HepG2 (cell line): ENCODE measurements around the gene ATG13. TPM values are rescaled to one million over a fixed set of nuclear protein-coding genes. Genes with fewer than 3 reads are reported as not detected.
A peak's percentile ranks its signal among the peaks of the same experiment; 100 is the strongest.

Source experiments
- ATAC-seq: fragments of 200-7000 bp; cut with Tn5 transposase; 3 replicates; pipeline ENCODE4 v1.9.1; 2020; ENCODE audit warnings: mild to moderate bottlenecking, moderate library complexity
- BruUV-seq: library from RNA; stranded (reverse); fragments of 400-500 nt; replicated peaks from 2 replicates; lab custom pipeline; 2021; lab: Mats Ljungman, UMichigan
- CTCF ChIA-PET: fragments of 300-600 bp; formaldehyde crosslinking; extraction: SDS; loops from one replicate; lab custom pipeline; 2021; ENCODE audit warnings: low total read pairs, inconsistent platforms, low intra/inter-chr PET ratio; lab: Yijun Ruan, JAX
- POLR2A ChIA-PET: fragments of 350-600 bp; sonication (Branson Sonifier 250); formaldehyde crosslinking; loops from one replicate; lab custom pipeline; 2020; ENCODE audit warnings: antibody characterized with exemption, inconsistent platforms; lab: Yijun Ruan, JAX
- DNase-seq: peaks from one replicate; pipeline ENCODE4 v3.0.0-alpha.2; 2015; ENCODE audit warnings: low spot score
- FAIRE-seq: peaks from 3 replicates; lab custom pipeline; 2011; peaks lifted over from hg19 to GRCh38; lab: Jason Lieb, UNC
- H2AFZ ChIP-seq: one replicate; pipeline ENCODE4 v1.6.1; 2011; ENCODE audit warnings: low read length, inconsistent platforms
- H3K27ac ChIP-seq: fragments of 300-600 bp; 3 replicates; pipeline ENCODE4 v1.8.0; 2011; ENCODE audit warnings: mixed run types, mild to moderate bottlenecking, mixed read lengths, low read length, inconsistent platforms; ENCODE audit not compliant: insufficient read depth; ENCODE audit errors: extremely low read length
- H3K27me3 ChIP-seq, 2 experiments: fragments of 200-600 bp in 1 of 2; 2 replicates in 1 of 2; 3 replicates in 1 of 2; pipeline versions ENCODE4 v1.6.0 to v1.8.0; 2011; ENCODE audit warnings: low read length in 2 of 2, mild to moderate bottlenecking in 2 of 2, moderate library complexity in 2 of 2, inconsistent platforms in 1 of 2; ENCODE audit not compliant: insufficient read depth in 2 of 2, control insufficient read depth in 1 of 2
- H3K36me3 ChIP-seq, 2 experiments: fragments of 200-600 bp in 1 of 2; replicated peaks in 1 of 2; 2 replicates in 1 of 2; 3 replicates in 1 of 2; pipeline versions ENCODE4 v1.5.1 to v1.8.0; 2011; ENCODE audit warnings: low read length in 2 of 2, inconsistent platforms in 1 of 2; ENCODE audit not compliant: insufficient read depth in 2 of 2, control insufficient read depth in 1 of 2
- H3K4me1 ChIP-seq: 2 replicates; pipeline ENCODE4 v1.5.1; 2012; ENCODE audit warnings: low read length, inconsistent platforms; ENCODE audit not compliant: insufficient read depth
- H3K4me2 ChIP-seq: 2 replicates; pipeline ENCODE4 v1.6.0; 2011; ENCODE audit warnings: low read depth, low read length, inconsistent platforms
- H3K4me3 ChIP-seq, 3 experiments: fragments of 200-600 bp in 1 of 3; sonication (generic), shearing (Covaris generic) in 1 of 3; replicated peaks in 1 of 3; 2 replicates each; pipeline ENCODE4 v1.5.1; 2011 to 2016; ENCODE audit warnings: low read length in 3 of 3, inconsistent platforms in 2 of 3, low read depth in 2 of 3, mild to moderate bottlenecking in 2 of 3, control low read depth in 1 of 3, mixed read lengths in 1 of 3; ENCODE audit not compliant: insufficient read depth in 1 of 3
- H3K79me2 ChIP-seq: one replicate; pipeline ENCODE4 v1.6.1; 2011; ENCODE audit warnings: low read length, inconsistent platforms; ENCODE audit not compliant: insufficient read depth
- H3K9ac ChIP-seq: 2 replicates; pipeline ENCODE4 v1.6.0; 2011; ENCODE audit warnings: mild to moderate bottlenecking, low read depth, low read length, inconsistent platforms; ENCODE audit not compliant: insufficient read depth
- H3K9me3 ChIP-seq: 2 replicates; pipeline ENCODE4 v1.5.1; 2012; ENCODE audit warnings: mild to moderate bottlenecking, low read length
- H4K20me1 ChIP-seq: 2 replicates; pipeline ENCODE4 v1.6.0; 2011; ENCODE audit warnings: inconsistent platforms, mild to moderate bottlenecking, low read length, moderate library complexity; ENCODE audit not compliant: insufficient read depth
- HNF1A ChIP-seq, 2 experiments: sonication (generic) in 1 of 2; formaldehyde crosslinking in 1 of 2; IDR thresholded peaks; 2 replicates each; pipeline versions ENCODE4 v1.4.0 to v1.6.1; 2016 to 2020; ENCODE audit warnings: borderline replicate concordance in 1 of 2, low read depth in 1 of 2, mild to moderate bottlenecking in 1 of 2, missing genetic modification reagents in 1 of 2
- REPIN1 ChIP-seq: sonication (generic); formaldehyde crosslinking; IDR thresholded peaks from 2 replicates; pipeline ENCODE4 v1.8.0; 2022; ENCODE audit warnings: missing genetic modification reagents, low read depth, mild to moderate bottlenecking, borderline replicate concordance
- SMAD1 ChIP-seq: sonication (generic); formaldehyde crosslinking; IDR thresholded peaks from 2 replicates; pipeline ENCODE4 v1.4.0; 2020; ENCODE audit warnings: missing genetic modification reagents, low read depth, mild to moderate bottlenecking, borderline replicate concordance
- THRA ChIP-seq: sonication (generic); formaldehyde crosslinking; IDR thresholded peaks from 2 replicates; pipeline ENCODE4 v1.4.0; 2020; ENCODE audit warnings: missing genetic modification reagents, borderline replicate concordance
- ZFP36 ChIP-seq: fragments of 150-350 bp; IDR thresholded peaks from 2 replicates; pipeline ENCODE4 v1.6.1; 2018; ENCODE audit warnings: borderline replicate concordance, low read length, low read depth; ENCODE audit not compliant: partially characterized antibody
- ZMAT5 ChIP-seq: sonication (generic); formaldehyde crosslinking; IDR thresholded peaks from 2 replicates; pipeline ENCODE4 v1.5.0; 2020; ENCODE audit warnings: mild to moderate bottlenecking, low read depth, missing genetic modification reagents, borderline replicate concordance
- ZNF275 ChIP-seq: sonication (generic); formaldehyde crosslinking; IDR thresholded peaks from 2 replicates; pipeline ENCODE4 v1.8.0; 2022; ENCODE audit warnings: missing genetic modification reagents, mild to moderate bottlenecking, inconsistent platforms, borderline replicate concordance
- WGBS: methylation state at CpG from one replicate; pipeline ENCODE4 v1.1.6; 2017; ENCODE audit warnings: low lambda C conversion rate; 5-methylcytosine and 5-hydroxymethylcytosine counted together
- in situ Hi-C: cut with HindIII; loops from 2 replicates; pipeline ENCODE4 v1.10.0; 2017; ENCODE audit warnings: low pct_unique_long_range_greater_than_20kb; ENCODE audit not compliant: extremely low pct_ligation_motif_present
- intact Hi-C: fragments of 100-400 bp; cut with micrococcal nuclease; formaldehyde crosslinking; loops from one replicate; pipeline ENCODE4 v1.10.0; 2022; ENCODE audit not compliant: unreplicated experiment
- polyA plus RNA-seq, 8 experiments: library from polyadenylated mRNA; depleted of rRNA in 3 of 8; stranded (reverse) in 7 of 8; unstranded in 1 of 8; fragments of >200 nt; fragmentation: Illumina TruSeq in 4 of 8; extraction: Trizol in 4 of 8; gene quantifications; 2 replicates each; pipeline versions ENCODE4 v1.2.1 to v1.2.3, GENCODE V29; 2011 to 2016; ENCODE audit warnings: low read depth in 4 of 8, missing spikeins in 1 of 8, mixed read lengths in 1 of 8; ENCODE audit not compliant: insufficient read depth in 1 of 8
- total RNA-seq, 5 experiments: library from RNA; depleted of rRNA; stranded (reverse); fragments of >200 nt; fragmentation: Illumina TruSeq; extraction: Trizol; gene quantifications; 2 replicates each; pipeline ENCODE4 v1.2.3, GENCODE V29; 2016; ENCODE audit warnings: low read depth in 1 of 5

ATG13 gene
- total and polyA plus RNA-seq, 2 of the 13 experiments (the other 11 are each of a cell fraction or from before 2014, with no cell fraction given): 55.0 to 77.3 TPM

- H3K27ac ChIP-seq: peak overlapping the region; percentile 43
- H3K4me3 ChIP-seq: no peak overlapping the region
- DNase-seq: no peak
- H3K9ac ChIP-seq: no peak overlapping the region
- 97% methylated on average over 2 of the region's 2 CpGs for WGBS
- H3K79me2 ChIP-seq: peaks cover 88% of the 10 kb centered on the region
- CTCF ChIA-PET: no interaction called here
- no peak for ATAC-seq
- H3K36me3 ChIP-seq: no peaks in the 10 kb centered on the region; a peak in 1 of 5 replicates
- POLR2A ChIA-PET: interaction anchor here (1.0 kb wide), 1 partner anchor 21 kb away, joined by 3 read pairs; no protein-coding TSS in a partner anchor
- no peak overlapping the region for H3K4me2 ChIP-seq
- in situ Hi-C loops: no loop called here
- TSS peak; percentile 18 for BruUV-seq
- H3K4me1 ChIP-seq: peaks cover 55% of the 10 kb centered on the region
- no peaks in the 10 kb centered on the region for H3K9me3 ChIP-seq
- no peak for TF ChIP-seq REPIN1 (CRISPR knock-in tag)
- FAIRE-seq: no peak
- no peak overlapping the region for H2AFZ ChIP-seq
- intact Hi-C loops: no loop called here
- H3K27me3 ChIP-seq: no peaks in the 10 kb centered on the region
- H4K20me1 ChIP-seq: peaks cover 7% of the 10 kb centered on the region
These were observed 46.5 kb upstream of the ATG13 start for GRCh38 chr11:46570790-46571398.

GRCh38 chr11:46574656-46575055, 42.7 kb upstream of the ATG13 start:
- Histone ChIP-seq H3K27me3 (no peaks in the 10 kb centered on the region), H4K20me1 (peaks cover 35% of the 10 kb centered on the region), H2AFZ (no peak overlapping the region), H3K4me3 (no peak overlapping the region), H3K27ac (no peak overlapping the region), H3K4me2 (no peak overlapping the region; the same call in 1 of the 2 replicates), H3K36me3 (0 out of 5 replicates have a peak, but pooled peaks cover 0 to 3% of the 10 kb centered on the region in 2 experiments), H3K9me3 (no peaks in the 10 kb centered on the region), H3K79me2 (peaks cover 83% of the 10 kb centered on the region), H3K9ac (no peak overlapping the region), H3K4me1 (peaks cover 76% of the 10 kb centered on the region)
- intact Hi-C loops: no loop called here
- in situ Hi-C loops: no loop called here
- ChIA-PET POLR2A (interaction anchor here (0.8 to 1.5 kb wide), 2 partner anchors 13 to 19 kb away, joined by 3 to 6 read pairs; partner anchors contain the start of gene AMBRA1), CTCF (no interaction called here)
- WGBS: 74% methylated on average over 1 of the region's 1 CpG
- FAIRE-seq: no peak
- no peak for DNase-seq
- no TSS peak for BruUV-seq
- no peak for ATAC-seq
- no peak for TF ChIP-seq ZNF275 (CRISPR knock-in tag)
- no peak for TF ChIP-seq HNF1A (IDR thresholded peaks at IDR 0.05; ENCODE audit: low read depth)
- no peak for TF ChIP-seq HNF1A (CRISPR knock-in tag; IDR thresholded peaks at IDR 0.05; ENCODE audit: borderline replicate concordance)
- TF ChIP-seq SMAD1: no peak
- no peak for TF ChIP-seq THRA (CRISPR knock-in tag)
- no peak for TF ChIP-seq ZFP36
- no peak for TF ChIP-seq ZMAT5 (CRISPR knock-in tag)
